Endothelial cell of umbilical vein (primary cell): ENCODE data around the gene FABP7. TPM values are rescaled to one million over a fixed set of nuclear protein-coding genes. Genes with fewer than 3 reads are reported as not detected.

Experiments used
- BruUV-seq: library from RNA; stranded (reverse); fragments of 400-500 nt; replicated peaks from 2 replicates; lab custom pipeline; 2021; lab: Mats Ljungman, UMichigan
- CTCF ChIA-PET: fragments of 300-600, 350-600 bp; sonication (Branson Sonifier 250); formaldehyde crosslinking; loops from one replicate; lab custom pipeline; 2021; ENCODE audit warnings: antibody characterized with exemption, inconsistent platforms; lab: Charles Lee
- POLR2A ChIA-PET: fragments of 300-600, 350-600 bp; sonication (Branson Sonifier 250); formaldehyde crosslinking; loops from one replicate; lab custom pipeline; 2021; ENCODE audit warnings: antibody characterized with exemption, inconsistent platforms; lab: Charles Lee
- DNase-seq: peaks from one replicate; pipeline ENCODE4 v3.0.0-alpha.2; 2011; ENCODE audit warnings: low read depth, low spot score
- FAIRE-seq: peaks from 2 replicates; lab custom pipeline; 2011; peaks lifted over from hg19 to GRCh38; lab: Jason Lieb, UNC
- H2AFZ ChIP-seq: 2 replicates; pipeline ENCODE4 v1.6.0; 2012; ENCODE audit warnings: low read depth, low read length, control low read depth, inconsistent platforms
- H3K27ac ChIP-seq: 2 replicates; pipeline ENCODE4 v1.5.1; 2011; ENCODE audit warnings: low read depth, mild to moderate bottlenecking, control low read depth, low read length, moderate library complexity; ENCODE audit not compliant: insufficient read depth
- H3K27me3 ChIP-seq, 2 experiments: 2 replicates each; pipeline versions ENCODE4 v1.6.0 to v1.6.1; 2011; ENCODE audit warnings: low read length in 2 of 2, mixed read lengths in 1 of 2; ENCODE audit not compliant: control insufficient read depth in 2 of 2, insufficient read depth in 2 of 2
- H3K36me3 ChIP-seq, 2 experiments: 2 replicates in 1 of 2; 3 replicates in 1 of 2; pipeline ENCODE4 v1.5.1; 2011; ENCODE audit warnings: low read length in 2 of 2, mild to moderate bottlenecking in 1 of 2, moderate library complexity in 1 of 2; ENCODE audit not compliant: control insufficient read depth in 2 of 2, insufficient read depth in 2 of 2; ENCODE audit errors: extremely low read depth in 1 of 2
- H3K4me1 ChIP-seq: 3 replicates; pipeline ENCODE4 v1.5.1; 2011; ENCODE audit warnings: mild to moderate bottlenecking, low read length; ENCODE audit not compliant: control insufficient read depth, insufficient read depth; ENCODE audit errors: extremely low read depth
- H3K4me2 ChIP-seq: 2 replicates; pipeline ENCODE4 v1.6.1; 2011; ENCODE audit warnings: low read length, control low read depth, mixed read lengths; ENCODE audit not compliant: insufficient read depth
- H3K4me3 ChIP-seq, 3 experiments: fragments of 200-600 bp in 1 of 3; sonication (generic), shearing (Covaris generic) in 1 of 3; replicated peaks in 1 of 3; 2 replicates each; pipeline ENCODE4 v1.5.1; 2011 to 2016; ENCODE audit warnings: control low read depth in 3 of 3, low read length in 3 of 3, mild to moderate bottlenecking in 2 of 3, inconsistent platforms in 1 of 3, low read depth in 1 of 3, moderate library complexity in 1 of 3; ENCODE audit not compliant: insufficient read depth in 1 of 3
- H3K79me2 ChIP-seq: 2 replicates; pipeline ENCODE4 v1.6.0; 2012; ENCODE audit warnings: low read length, inconsistent platforms; ENCODE audit not compliant: control insufficient read depth, insufficient read depth
- H3K9ac ChIP-seq: replicated peaks from 2 replicates; pipeline ENCODE3; 2011; ENCODE audit warnings: low read length, control low read depth; ENCODE audit not compliant: insufficient read depth; ENCODE audit errors: extremely low read depth
- H3K9me1 ChIP-seq: replicated peaks from 3 replicates; pipeline ENCODE4 v1.6.0; 2011; ENCODE audit warnings: mild to moderate bottlenecking, low read length; ENCODE audit not compliant: control insufficient read depth, insufficient read depth; ENCODE audit errors: extremely low read depth
- H3K9me3 ChIP-seq: replicated peaks from 2 replicates; pipeline ENCODE4 v1.5.1; 2012; ENCODE audit warnings: low read length, inconsistent platforms; ENCODE audit not compliant: control insufficient read depth, insufficient read depth
- H4K20me1 ChIP-seq: replicated peaks from 2 replicates; pipeline ENCODE3; 2011; ENCODE audit warnings: mild to moderate bottlenecking, low read length; ENCODE audit not compliant: control insufficient read depth, insufficient read depth; ENCODE audit errors: extremely low read depth
- CTCF ChIP-seq, 2 donors: IDR thresholded peaks; 1 replicate in 1 of 2; 2 replicates in 1 of 2; pipeline ENCODE4 v1.5.1; 2011; ENCODE audit warnings: low read length in 2 of 2, mild to moderate bottlenecking in 2 of 2, moderate library complexity in 2 of 2, control low read depth in 1 of 2, inconsistent platforms in 1 of 2, low read depth in 1 of 2; ENCODE audit not compliant: insufficient read depth in 1 of 2; ENCODE audit errors: extremely low read depth in 1 of 2
- EZH2 ChIP-seq: IDR thresholded peaks from 2 replicates; pipeline ENCODE4 v1.6.1; 2012; ENCODE audit warnings: borderline replicate concordance, low read depth, mild to moderate bottlenecking, moderate library complexity, low read length, inconsistent platforms; ENCODE audit not compliant: severe bottlenecking
- FOS ChIP-seq: IDR thresholded peaks from 2 replicates; pipeline ENCODE4 v1.6.1; 2011; ENCODE audit warnings: mild to moderate bottlenecking, low read length, moderate library complexity, borderline replicate concordance; ENCODE audit not compliant: insufficient read depth
- GATA2 ChIP-seq: IDR thresholded peaks from 2 replicates; pipeline ENCODE4 v1.7.0; 2011; ENCODE audit warnings: low read depth, mild to moderate bottlenecking, moderate library complexity, mixed read lengths, low read length; ENCODE audit not compliant: insufficient read length, insufficient read depth
- JUN ChIP-seq: IDR thresholded peaks from 2 replicates; pipeline ENCODE4 v1.6.1; 2011; ENCODE audit warnings: borderline replicate concordance, low read depth; ENCODE audit not compliant: insufficient read length, insufficient read depth
- MAX ChIP-seq: IDR thresholded peaks from 2 replicates; pipeline ENCODE4 v1.6.1; 2011; ENCODE audit not compliant: insufficient read depth, insufficient read length
- MYC ChIP-seq: IDR thresholded peaks from one replicate; pipeline ENCODE4 v1.6.1; 2011; ENCODE audit warnings: mild to moderate bottlenecking, low read depth, low read length
- POLR2A ChIP-seq: IDR thresholded peaks from 2 replicates; pipeline ENCODE4 v1.6.1; 2012; ENCODE audit warnings: low read depth, mild to moderate bottlenecking, control low read depth, low read length
- POLR2AphosphoS5 ChIP-seq: IDR thresholded peaks from 2 replicates; pipeline ENCODE4 v1.6.1; 2012; ENCODE audit warnings: low read depth, mild to moderate bottlenecking, control low read depth, low read length, moderate library complexity; ENCODE audit not compliant: insufficient read depth
- dilution Hi-C: fragments of 300-500 bp; cut with MboI; formaldehyde crosslinking; loops from one replicate; pipeline ENCODE4 v1.15.0; 2019; ENCODE audit warnings: low sequenced_read_pairs; ENCODE audit not compliant: extremely low pct_ligation_motif_present
- intact Hi-C: fragments of 100-400 bp; cut with micrococcal nuclease; formaldehyde crosslinking; loops from one replicate; pipeline ENCODE4 v1.10.0; 2022
- polyA plus RNA-seq, 4 experiments: library from polyadenylated mRNA; depleted of rRNA in 3 of 4; stranded (reverse) in 3 of 4; unstranded in 1 of 4; fragments of >200 nt; gene quantifications; 2 replicates each; pipeline versions ENCODE4 v1.2.1 to v1.2.3, GENCODE V29; 2011 to 2012; ENCODE audit warnings: missing spikeins in 1 of 4
- total RNA-seq: library from RNA; stranded (reverse); gene quantifications from 2 replicates; pipeline ENCODE4 v1.2.3, GENCODE V29; 2021

Gene FABP7
- total and polyA plus RNA-seq, 2 donors (not counting 3 experiments of a cell fraction or from before 2014, with no cell fraction given), result not detected

- Histone ChIP-seq H3K4me1 (no peaks in the 10 kb centered on the region), H3K9ac (no peak overlapping the region), H3K9me1 (no peaks in the 10 kb centered on the region), H3K4me2 (no peak overlapping the region), H3K79me2 (no peaks in the 10 kb centered on the region), H3K27me3 (peaks cover 7 to 12% of the 10 kb centered on the region in 2 experiments), H3K27ac (no peak overlapping the region), H4K20me1 (no peaks in the 10 kb centered on the region), H3K36me3 (no peaks in the 10 kb centered on the region), H3K9me3 (no peaks in the 10 kb centered on the region), H2AFZ (no peak overlapping the region), H3K4me3 (no peak overlapping the region)
- ChIA-PET POLR2A (no interaction called here), CTCF (no interaction called here)
- TF ChIP-seq CTCF (IDR thresholded peaks at IDR 0.05; ENCODE audit: extremely low read depth in 1 of 2, insufficient read depth in 1 of 2, low read depth in 1 of 2, low read length in 2 of 2) (no peak), GATA2 (no peak)
- dilution Hi-C loops (no loop called here), intact Hi-C loops (loop anchor here (10.0 kb wide), 1 partner anchor 638 kb away; no protein-coding TSS in a partner anchor)
- BruUV-seq, result no TSS peak
- DNase-seq (no peak), FAIRE-seq (no peak)
Observed at GRCh38 chr6:122736616-122737015, 42.9 kb upstream of the FABP7 start.

DNA sequence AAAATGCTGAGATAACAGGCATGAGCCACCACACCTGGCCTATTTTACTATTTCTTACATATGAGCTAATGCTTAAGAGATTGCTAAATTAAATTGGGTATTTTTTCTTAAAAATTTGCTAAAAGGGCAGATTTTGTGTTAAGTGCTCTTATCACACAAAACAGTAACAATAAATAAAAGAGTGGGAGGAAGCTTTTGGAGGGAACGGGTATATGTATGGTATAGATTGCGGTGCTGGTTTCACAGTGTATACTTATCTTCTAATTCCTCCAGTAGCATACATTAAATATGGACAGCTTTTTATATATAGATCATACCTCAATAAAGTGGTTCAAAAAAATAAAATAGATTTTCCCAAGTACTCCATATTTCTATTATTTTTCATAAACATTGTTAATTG lies 39.4 kb upstream of the FABP7 start:
- DNase-seq (no peak), FAIRE-seq (no peak)
- Histone ChIP-seq H3K79me2 (no peaks in the 10 kb centered on the region), H3K36me3 (no peaks in the 10 kb centered on the region), H4K20me1 (no peaks in the 10 kb centered on the region), H2AFZ (no peak overlapping the region), H3K9me3 (no peaks in the 10 kb centered on the region), H3K4me1 (no peaks in the 10 kb centered on the region), H3K4me2 (no peak overlapping the region), H3K4me3 (no peak overlapping the region), H3K27me3 (peaks cover 1 to 3% of the 10 kb centered on the region in 2 experiments), H3K9ac (no peak overlapping the region), H3K9me1 (no peaks in the 10 kb centered on the region), H3K27ac (no peak overlapping the region)
- POLR2A ChIA-PET, result no interaction called here
- BruUV-seq, result no TSS peak
- CTCF ChIA-PET, result interaction anchor here (2.1 kb wide), 1 partner anchor 8 kb away, joined by 12 read pairs; no protein-coding TSS in a partner anchor
- TF ChIP-seq CTCF (IDR thresholded peaks at IDR 0.05; ENCODE audit: extremely low read depth in 1 of 2, insufficient read depth in 1 of 2, low read depth in 1 of 2, low read length in 2 of 2) (no peak), FOS (no peak), MYC (no peak), MAX (no peak), EZH2 (no peak), GATA2 (no peak), POLR2AphosphoS5 (no peak), POLR2A (no peak), JUN (no peak)
- dilution Hi-C loops (no loop called here), intact Hi-C loops (no loop called here)
